Epidermal melanocyte (primary cell): ENCODE results near the gene LRRC49.

Source experiments
- DNase-seq: peaks from one replicate; pipeline ENCODE4 v3.0.0; 2011; ENCODE audit warnings: low spot score; ENCODE audit not compliant: insufficient read length

Gene LRRC49

GRCh38 chr15:71051539-71051938 is 158.9 kb downstream of the LRRC49 start:
- no peak for DNase-seq

GRCh38 chr15:71052356-71052755 is 159.7 kb downstream of the LRRC49 start:
- DNase-seq: no peak

GRCh38 chr15:71054286-71054952 is 161.8 kb downstream of the LRRC49 start:
- no peak for DNase-seq

GRCh38 chr15:71055461-71055860 is 162.8 kb downstream of the LRRC49 start:
- no peak for DNase-seq

GRCh38 chr15:71056111-71056510 is 163.5 kb downstream of the LRRC49 start:
- DNase-seq: no peak

GRCh38 chr15:71057143-71057542 is 164.5 kb downstream of the LRRC49 start:
- DNase-seq: no peak

- DNase-seq: no peak
These were observed 165.0 kb downstream of the LRRC49 start for GRCh38 chr15:71057581-71057980.

- no peak for DNase-seq
These were observed 168.4 kb downstream of the LRRC49 start for GRCh38 chr15:71060983-71061382.

- no peak for DNase-seq
These were observed 174.4 kb downstream of the LRRC49 start for GRCh38 chr15:71066983-71067382.

- DNase-seq: no peak
These were observed 177.1 kb downstream of the LRRC49 start for GRCh38 chr15:71069693-71070092.

- DNase-seq: no peak
These were observed 178.9 kb downstream of the LRRC49 start for GRCh38 chr15:71071529-71071928.

GRCh38 chr15:71072423-71072822 is 179.8 kb downstream of the LRRC49 start:
- no peak for DNase-seq

GRCh38 chr15:71078506-71079207 is 186.0 kb downstream of the LRRC49 start:
- no peak for DNase-seq

GRCh38 chr15:71079208-71080044 is 186.8 kb downstream of the LRRC49 start:
- no peak for DNase-seq

- no peak for DNase-seq
These were observed 187.5 kb downstream of the LRRC49 start for GRCh38 chr15:71080166-71080565.

GRCh38 chr15:71080705-71081104 is 188.1 kb downstream of the LRRC49 start:
- no peak for DNase-seq

GRCh38 chr15:71082803-71083202 is 190.2 kb downstream of the LRRC49 start:
- no peak for DNase-seq

GRCh38 chr15:71083349-71083748 is 190.7 kb downstream of the LRRC49 start:
- DNase-seq: no peak

- DNase-seq: no peak
These were observed 191.6 kb downstream of the LRRC49 start for GRCh38 chr15:71084264-71084663.

- DNase-seq: no peak
These were observed 193.2 kb downstream of the LRRC49 start for GRCh38 chr15:71085809-71086208.

GRCh38 chr15:71088155-71088554 is 195.5 kb downstream of the LRRC49 start:
- no peak for DNase-seq

- DNase-seq: no peak
These were observed 196.1 kb downstream of the LRRC49 start for GRCh38 chr15:71088683-71089082.
